ENCODE measurements around the gene ARSB. TPM values are rescaled to one million over a fixed set of nuclear protein-coding genes. Genes with fewer than 3 reads are reported as not detected.

ARSB gene
- total and polyA plus RNA-seq, 8 donors, result 0.58 to 35.6 (median 7.6) TPM

DNA sequence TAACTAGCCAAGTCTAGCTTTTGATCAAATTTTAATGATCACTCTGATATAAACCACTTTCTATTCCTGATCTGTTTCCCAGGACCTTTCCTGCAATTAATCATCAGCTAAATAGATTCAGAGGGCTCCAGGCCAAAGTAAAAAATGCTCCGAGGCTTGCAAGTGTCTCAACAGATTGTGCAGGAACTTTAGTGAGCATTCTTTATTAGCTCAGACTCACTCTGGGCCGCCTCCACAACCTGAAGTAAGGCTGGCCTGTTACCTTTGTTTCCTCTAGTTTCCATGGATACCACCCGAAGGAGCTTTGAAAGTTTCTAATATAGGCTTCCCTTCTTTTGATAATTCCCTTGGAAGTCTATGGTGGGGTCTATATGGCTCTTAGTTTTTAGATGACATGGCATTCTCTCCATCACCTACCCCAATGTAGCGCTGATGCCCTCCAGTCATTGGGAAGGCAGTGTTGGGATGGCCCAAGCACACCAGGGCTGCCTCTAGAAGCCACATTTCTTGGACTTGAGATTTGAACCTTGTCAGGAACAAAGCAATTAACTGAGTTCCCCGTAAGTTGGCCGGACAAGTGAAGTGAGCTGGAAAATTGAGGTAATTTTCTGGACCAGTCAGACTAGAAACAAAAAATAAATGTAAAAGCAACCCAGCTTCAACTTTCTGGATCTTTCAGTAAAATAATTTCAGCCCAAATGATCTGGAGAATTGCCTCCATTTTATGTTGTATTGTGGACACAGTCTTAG lies 238.9 kb downstream of the ARSB start:
- DNase-seq, result peak in 1 of 2 donors; percentile 57
- WGBS, 5 donors, result 74 to 80% (median 77%) methylated on average over 6 of the region's 6 CpGs
- Histone ChIP-seq H3K27ac (no peak overlapping the region), H3K9me3 (no peaks in the 10 kb centered on the region), H3K4me1 (peaks cover 0 to 17% (median 0%) of the 10 kb centered on the region in 4 donors), H3K4me3 (no peak overlapping the region), H3K27me3 (no peaks in the 10 kb centered on the region), H3K36me3 (no peaks in the 10 kb centered on the region)
- TF ChIP-seq EP300 (IDR thresholded peaks at IDR 0.05) (no peak), POLR2A (IDR thresholded peaks at IDR 0.05) (no peak), CTCF (IDR thresholded peaks at IDR 0.05) (no peak), POLR2AphosphoS5 (IDR thresholded peaks at IDR 0.05) (no peak)
- intact Hi-C loops (cut with DNase I; ENCODE audit: low total_unique reads), result no loop called here

DNA sequence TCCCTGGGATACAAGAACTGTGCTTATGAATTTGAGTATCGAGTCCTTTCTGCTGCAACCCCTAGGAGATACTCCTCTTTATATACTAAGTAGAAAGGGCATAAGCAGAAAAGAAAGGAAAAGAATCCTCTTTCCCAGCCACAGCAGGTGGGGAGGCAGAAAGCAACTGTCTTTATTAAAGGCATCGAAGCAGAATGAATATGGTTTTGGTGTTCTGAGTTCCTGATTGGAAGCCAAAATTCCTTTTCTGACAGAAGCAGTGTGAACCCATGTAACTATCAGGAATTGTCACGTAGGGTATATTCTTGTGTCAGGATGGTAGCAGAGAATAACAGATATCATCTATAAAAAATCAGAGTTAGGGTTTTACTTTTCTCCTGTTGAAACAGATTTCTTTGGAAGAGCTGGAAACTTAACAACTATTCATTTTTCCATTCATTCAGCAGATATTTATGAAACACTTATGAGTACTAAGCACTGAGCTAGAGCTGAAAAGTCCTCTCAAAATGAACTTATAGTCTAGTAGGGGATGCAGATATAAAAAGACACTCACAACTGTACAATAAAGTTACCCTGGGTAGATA lies 240.1 kb downstream of the ARSB start:
- Histone ChIP-seq H3K27ac (no peak overlapping the region), H3K9me3 (no peaks in the 10 kb centered on the region), H3K36me3 (no peaks in the 10 kb centered on the region), H3K27me3 (no peaks in the 10 kb centered on the region), H3K4me3 (no peak overlapping the region), H3K4me1 (peaks cover 0 to 17% (median 0%) of the 10 kb centered on the region in 4 donors)
- TF ChIP-seq POLR2A (IDR thresholded peaks at IDR 0.05) (no peak), EP300 (IDR thresholded peaks at IDR 0.05) (no peak), CTCF (IDR thresholded peaks at IDR 0.05) (no peak), POLR2AphosphoS5 (IDR thresholded peaks at IDR 0.05) (no peak)
- no peak for DNase-seq
- intact Hi-C loops (cut with DNase I; ENCODE audit: low total_unique reads), result no loop called here
- WGBS, 5 donors, result 57 to 92% (median 79%) methylated on average over 3 of the region's 3 CpGs

GRCh38 chr5:78741019-78741418 lies 244.1 kb downstream of the ARSB start:
- H3K4me1 ChIP-seq, result peaks cover 0 to 24% (median 3%) of the 10 kb centered on the region in 4 donors
- H3K4me3 ChIP-seq, result no peak overlapping the region
- DNase-seq, result no peak
- intact Hi-C loops (cut with DNase I; ENCODE audit: low total_unique reads), result no loop called here
- no peaks in the 10 kb centered on the region for H3K36me3 ChIP-seq
- H3K27me3 ChIP-seq, result no peaks in the 10 kb centered on the region
- WGBS, 5 donors, result 79 to 95% (median 92%) methylated on average over 1 of the region's 1 CpG
- TF ChIP-seq EP300 (IDR thresholded peaks at IDR 0.05), result no peak
- TF ChIP-seq POLR2A (IDR thresholded peaks at IDR 0.05), result no peak
- no peak for TF ChIP-seq POLR2AphosphoS5 (IDR thresholded peaks at IDR 0.05)
- TF ChIP-seq CTCF (IDR thresholded peaks at IDR 0.05), result no peak
- H3K27ac ChIP-seq, result no peak overlapping the region
- peaks cover 0 to under 1% (median 0%) of the 10 kb centered on the region in 4 donors for H3K9me3 ChIP-seq

GRCh38 chr5:78738693-78739300 lies 246.3 kb downstream of the ARSB start:
- intact Hi-C loops (cut with DNase I; ENCODE audit: low total_unique reads), result no loop called here
- 22 to 43% (median 35%) methylated on average over 4 of the region's 4 CpGs for WGBS, 5 donors

More at GRCh38 chr5:78738693-78739300, 246.3 kb downstream of the ARSB start:
- Histone ChIP-seq H3K36me3 (no peaks in the 10 kb centered on the region), H3K9me3 (peaks cover 0 to 4% (median 0%) of the 10 kb centered on the region in 4 donors), H3K27me3 (no peaks in the 10 kb centered on the region), H3K4me1 (peaks cover 0 to 8% (median 3%) of the 10 kb centered on the region in 4 donors), H3K4me3 (no peak overlapping the region), H3K27ac (no peak overlapping the region)
- no peak for TF ChIP-seq POLR2AphosphoS5 (IDR thresholded peaks at IDR 0.05)
- no peak for TF ChIP-seq EP300 (IDR thresholded peaks at IDR 0.05)
- no peak for TF ChIP-seq CTCF (IDR thresholded peaks at IDR 0.05)
- TF ChIP-seq POLR2A (IDR thresholded peaks at IDR 0.05), result no peak
- peak in 1 of 2 donors; percentile 61 for DNase-seq
